SIG-M5 treated with dmso at 0.1 percent for 504 hours (cell line): ENCODE results near the gene CORO6.
"Not testable (repeated sequence)": the region's sequence is repeated elsewhere in the genome, so short reads cannot be mapped to it uniquely, and the experiment has no call there.

Experiments
- DNase-seq: peaks from one replicate; lab custom pipeline; 2025; ENCODE audit not compliant: unreplicated experiment; lab: John Stamatoyannopoulos, UW

CORO6 gene

DNA sequence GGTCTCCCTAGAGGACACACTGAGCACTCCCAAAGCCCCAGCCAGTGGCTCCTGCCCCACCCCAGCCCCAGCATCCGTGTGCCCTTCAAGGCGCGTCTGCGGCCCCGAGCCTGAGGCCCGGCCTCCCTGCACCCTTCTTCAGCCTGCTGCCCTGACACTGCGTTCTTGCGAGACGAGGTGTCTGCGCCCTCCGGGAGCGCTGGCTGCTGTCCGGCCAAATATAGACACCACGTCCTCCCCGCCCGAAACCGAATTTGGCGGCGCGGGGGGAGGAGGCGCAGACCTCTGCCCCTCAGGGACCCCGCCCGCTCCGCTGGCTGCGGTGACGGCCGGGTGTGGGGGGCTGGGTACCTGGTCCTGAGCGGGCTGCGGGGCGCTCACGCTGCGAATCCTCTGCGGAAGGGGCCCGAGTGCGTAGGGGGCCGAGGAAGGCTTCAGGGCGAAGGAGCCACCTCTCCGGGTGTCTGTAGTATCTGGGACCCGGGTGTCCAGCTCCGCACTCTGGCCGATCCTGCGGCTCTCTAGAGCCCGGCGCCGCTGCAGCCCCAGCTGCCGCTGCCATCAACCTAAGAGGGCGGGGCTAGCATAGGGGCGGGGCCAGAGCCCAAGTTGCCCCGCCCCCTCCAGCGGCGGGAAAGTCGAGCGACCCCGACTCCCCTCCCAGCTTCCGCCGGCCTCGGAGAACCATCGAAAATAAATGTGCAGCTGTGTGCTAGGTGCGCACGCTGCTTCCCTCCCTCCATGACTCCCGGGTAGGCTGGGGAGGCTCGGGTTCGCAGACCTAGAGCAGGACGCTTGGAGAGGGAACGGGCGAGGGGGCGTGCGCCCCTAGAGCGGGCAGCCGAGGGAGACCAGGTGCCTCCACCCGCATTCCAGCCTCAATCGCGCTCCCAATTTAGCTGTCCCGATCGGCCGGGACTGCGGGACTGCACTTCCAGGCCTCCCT is at the start of gene CORO6:
Gene CORO6, minus strand, starts transcription at position 576 of the 946 bp plus-strand sequence. CDS start 1,491 bp downstream, outside the sequence.
- DNase-seq: peak; percentile 26

DNA sequence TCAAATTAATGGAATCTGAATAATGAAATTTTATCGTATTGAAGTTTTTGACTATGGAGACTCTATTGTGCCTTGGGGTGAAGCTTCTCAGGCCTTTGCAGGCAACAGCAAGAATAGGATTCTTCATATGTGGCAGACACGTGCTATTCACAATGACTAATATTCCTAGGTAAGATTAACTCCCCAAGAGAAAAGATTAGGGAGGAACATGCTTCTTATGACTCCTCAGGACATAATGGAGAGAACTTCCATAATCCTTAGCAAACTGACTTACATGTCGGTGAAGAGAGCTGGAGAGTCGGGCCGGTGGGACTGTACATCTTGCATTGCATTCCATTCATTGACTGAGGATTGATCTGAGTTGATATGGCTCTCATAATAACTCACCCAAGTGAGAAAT is 48.9 kb upstream of the CORO6 start:
- DNase-seq: no peak

GRCh38 chr17:29669266-29669665 is 46.6 kb upstream of the CORO6 start:
- DNase-seq: no peak

DNA sequence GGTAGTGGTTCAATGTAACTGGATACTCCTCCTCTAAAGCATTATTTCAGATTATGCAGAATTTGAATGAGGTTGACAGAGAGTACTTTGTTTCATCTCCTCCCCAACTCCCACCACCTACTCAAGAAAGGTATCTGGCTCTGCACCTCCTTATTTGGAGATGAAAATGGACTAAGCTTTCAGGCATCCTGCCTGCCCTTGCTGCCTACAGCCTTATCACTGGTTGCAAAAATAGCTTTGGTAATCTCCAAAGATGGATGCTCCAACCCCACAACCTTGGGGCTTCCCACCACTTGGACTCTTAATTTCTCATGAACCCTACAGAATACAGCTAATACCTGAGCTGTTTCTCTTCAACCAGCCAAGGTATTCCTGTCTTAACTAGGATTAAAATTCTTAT is 45.3 kb upstream of the CORO6 start:
- DNase-seq: no peak

- DNase-seq: no peak
Observed at GRCh38 chr17:29665481-29665810, 42.7 kb upstream of the CORO6 start.

DNA sequence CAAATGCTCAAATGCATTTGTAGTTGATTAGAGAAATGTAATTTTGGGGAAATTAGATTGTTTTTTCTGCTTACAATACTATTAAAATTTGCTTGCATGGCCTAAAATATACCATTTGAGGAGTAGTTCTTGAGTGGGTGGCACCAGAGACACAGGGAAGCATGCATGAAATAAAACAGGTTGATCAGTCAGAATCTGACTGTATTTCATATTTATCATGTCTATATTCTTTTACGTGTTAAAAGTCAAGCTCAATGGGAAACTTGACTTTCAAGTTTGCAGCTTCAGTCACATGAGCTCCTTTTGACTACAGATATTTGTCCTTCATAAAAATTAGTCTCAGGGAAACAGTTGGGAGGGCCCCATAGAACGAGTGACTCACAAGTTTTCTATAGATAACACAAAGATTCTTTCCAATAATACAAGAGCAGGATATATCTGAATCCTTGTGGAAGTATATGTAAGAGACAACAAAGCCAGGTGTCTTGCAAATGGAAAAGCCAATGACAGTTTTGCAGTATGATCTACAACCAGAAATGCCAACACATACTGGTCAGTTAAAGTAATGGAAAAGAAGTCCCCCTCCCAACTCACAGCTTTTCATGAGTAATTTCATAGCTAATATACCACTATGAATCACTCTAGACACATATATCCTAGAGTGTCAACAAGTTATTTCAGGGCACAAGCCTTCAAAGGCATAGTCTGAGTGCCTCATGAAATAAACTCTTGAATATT is 42.2 kb upstream of the CORO6 start:
- peak; percentile 11 for DNase-seq

- DNase-seq: no peak
Observed at GRCh38 chr17:29663155-29663554, 40.4 kb upstream of the CORO6 start.

GRCh38 chr17:29661213-29661612 is 38.5 kb upstream of the CORO6 start:
- DNase-seq: no peak

DNA sequence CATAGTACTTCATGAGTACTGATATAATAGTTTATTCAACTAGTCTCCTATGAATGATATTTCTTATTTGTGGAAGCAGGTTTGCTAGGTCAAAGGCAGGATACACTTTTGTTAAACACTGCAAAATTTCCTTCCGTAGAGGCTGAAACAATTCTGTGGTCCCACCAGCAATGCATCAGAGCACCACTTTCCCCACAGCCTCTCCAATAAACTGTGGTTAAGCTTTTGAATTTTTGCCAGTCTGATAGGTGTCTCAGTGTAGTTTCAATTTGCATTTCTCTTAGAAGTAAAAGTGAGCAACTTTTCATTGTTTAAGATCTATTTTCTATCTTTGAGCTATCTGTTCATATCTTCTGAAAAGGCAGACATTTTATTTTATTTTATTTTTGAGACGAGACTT is 36.4 kb upstream of the CORO6 start:
- no peak for DNase-seq

GRCh38 chr17:29655323-29655722 is 32.6 kb upstream of the CORO6 start:
- no peak for DNase-seq

DNA sequence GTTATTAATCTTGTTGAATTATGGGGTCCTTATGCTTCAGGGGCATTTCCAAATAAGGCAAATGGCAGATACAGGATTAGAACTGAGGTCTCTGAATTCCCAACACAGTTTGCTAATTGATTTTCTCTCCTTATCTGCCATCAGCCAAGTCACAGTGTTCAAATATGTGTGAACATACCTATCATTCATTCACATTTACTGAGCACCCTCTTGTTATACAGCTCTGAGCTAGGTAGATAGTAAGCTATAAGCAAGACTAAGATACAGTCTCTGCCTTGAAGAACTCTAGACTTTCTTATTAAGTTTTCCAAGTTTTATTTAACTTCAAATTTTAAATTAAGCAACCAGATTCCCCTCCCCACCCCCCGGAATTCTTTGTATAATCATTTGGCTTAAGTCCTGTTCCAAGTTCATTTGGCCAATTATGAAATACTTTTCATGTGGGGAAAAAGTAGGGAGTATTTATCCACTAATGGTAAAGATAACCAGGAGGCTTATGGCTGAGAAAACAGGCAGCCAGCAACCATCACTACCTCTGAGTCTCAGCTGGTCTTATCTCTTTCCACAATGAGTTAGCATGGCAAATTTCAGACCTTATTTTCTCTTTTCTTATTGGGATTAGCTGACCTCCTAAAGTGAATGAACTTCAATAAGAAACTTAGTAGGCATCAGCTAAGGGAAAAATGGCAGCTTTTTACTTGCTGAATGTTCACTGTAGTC is 31.4 kb upstream of the CORO6 start:
- DNase-seq: no peak

DNA sequence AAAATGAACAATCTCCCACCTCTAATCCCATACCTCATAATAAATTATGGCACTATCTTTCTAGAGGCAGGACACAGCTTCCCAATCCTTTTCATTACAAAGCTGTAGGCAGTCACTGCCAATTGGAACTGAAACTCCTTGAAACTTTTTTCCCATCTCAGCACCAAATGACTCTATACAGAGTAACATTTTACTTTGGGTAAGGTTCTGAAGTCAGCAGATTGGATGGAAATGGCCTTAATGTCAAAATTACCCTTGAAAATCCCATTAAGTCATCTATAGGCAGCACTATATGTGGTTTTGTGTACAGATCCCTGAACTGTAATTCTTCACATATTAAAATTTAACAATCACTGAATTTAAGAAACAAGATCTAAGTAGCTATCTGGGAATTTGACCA is 30.3 kb upstream of the CORO6 start:
- no peak for DNase-seq

- not testable (repeated sequence) for DNase-seq
Observed at GRCh38 chr17:29651913-29652312, 29.2 kb upstream of the CORO6 start.

GRCh38 chr17:29650396-29650795 is 27.7 kb upstream of the CORO6 start:
- peak; percentile 26 for DNase-seq

GRCh38 chr17:29649359-29649758 is 26.6 kb upstream of the CORO6 start:
- DNase-seq: no peak

GRCh38 chr17:29648005-29648404 is 25.3 kb upstream of the CORO6 start:
- DNase-seq: no peak

GRCh38 chr17:29645515-29646051 is 22.9 kb upstream of the CORO6 start:
- DNase-seq: peak; percentile 33

- DNase-seq: no peak
Observed at GRCh38 chr17:29643817-29644160, 21.1 kb upstream of the CORO6 start.

- DNase-seq: no peak
Observed at GRCh38 chr17:29642171-29642611, 19.5 kb upstream of the CORO6 start.

DNA sequence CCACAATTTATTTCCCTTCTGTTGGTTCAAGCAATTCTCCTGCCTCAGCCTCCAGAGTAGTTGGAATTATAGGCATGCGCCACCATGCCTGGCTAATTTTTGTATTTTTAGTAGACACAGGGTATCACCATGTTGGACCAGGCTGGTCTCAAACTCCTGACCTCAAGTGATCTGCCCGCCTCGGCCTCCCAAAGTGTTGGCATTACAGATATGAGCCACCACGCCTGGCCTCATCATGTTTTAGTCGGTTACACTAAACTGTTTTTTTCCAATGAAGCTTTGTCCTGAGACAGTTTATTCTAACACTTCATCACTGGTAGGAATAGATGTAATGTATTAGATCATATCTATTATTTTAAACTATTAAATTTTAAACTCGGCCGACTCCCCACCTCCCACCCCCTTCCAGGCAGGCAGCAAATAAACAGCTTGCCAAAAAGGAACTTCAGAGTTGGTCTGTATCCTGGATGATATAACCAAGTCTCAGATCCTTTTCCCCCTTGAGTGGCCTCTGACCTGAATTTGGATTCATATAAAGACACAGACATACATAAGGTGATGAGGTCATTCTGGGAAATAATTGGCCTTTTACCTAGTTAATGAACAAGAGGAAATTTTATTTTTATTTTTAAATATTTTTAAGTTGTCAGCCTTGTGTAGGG is 18.4 kb upstream of the CORO6 start:
- DNase-seq: no peak

GRCh38 chr17:29640413-29640812 is 17.7 kb upstream of the CORO6 start:
- DNase-seq: no peak
